Activated CD4-positive, alpha-beta T cell treated with anti-CD3 and anti-CD28 coated beads, Interleukin-10, Interleukin-2, amounts not matched to agents 100 ng/mL and 50 ng/mL, durations not matched to agents 16 hours and 8 hours (primary cell): ENCODE results near the gene SAP25.
"Not testable (repeated sequence)": the region's sequence is repeated elsewhere in the genome, so short reads cannot be mapped to it uniquely, and the experiment has no call there.

Experiments used
- DNase-seq: peaks from one replicate; pipeline ENCODE4 v3.0.0-alpha.2; 2020

SAP25 gene

DNA sequence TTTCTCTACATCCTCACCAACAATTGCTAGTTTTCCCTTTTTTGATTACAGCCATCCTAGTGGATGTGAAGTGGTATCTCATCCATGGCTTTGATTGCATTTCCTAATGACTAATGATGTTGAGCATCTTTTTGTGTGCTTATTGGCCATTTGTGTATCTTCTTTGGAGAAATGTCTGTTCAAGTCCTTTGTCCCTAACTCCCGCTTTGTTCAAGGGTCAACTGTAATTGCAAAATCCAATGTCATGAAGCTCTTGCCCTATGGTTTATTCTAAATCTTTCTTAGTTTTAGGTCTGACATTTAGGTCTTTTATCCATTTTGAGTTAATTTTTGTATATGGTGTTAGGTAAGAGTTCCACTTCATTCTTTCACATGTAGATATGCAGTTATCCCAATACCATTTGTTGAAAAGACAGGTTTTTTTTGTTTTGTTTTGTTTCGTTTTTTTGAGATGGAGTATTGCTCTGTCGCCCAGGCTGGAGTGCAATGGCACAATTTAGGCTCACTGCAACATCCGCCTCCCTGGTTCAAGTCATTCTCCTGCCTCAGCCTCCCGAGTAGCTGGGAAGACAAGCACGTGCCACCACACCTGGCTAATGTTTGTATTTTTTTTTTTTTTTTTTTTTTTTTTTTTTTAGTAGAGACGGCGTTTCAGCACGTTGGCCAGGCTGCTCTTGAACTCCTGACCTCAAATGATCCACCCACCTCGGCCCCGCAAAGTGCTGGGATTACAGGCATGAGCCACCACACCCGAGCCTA lies 45.4 kb downstream of the SAP25 start:
- DNase-seq = not testable (repeated sequence)

DNA sequence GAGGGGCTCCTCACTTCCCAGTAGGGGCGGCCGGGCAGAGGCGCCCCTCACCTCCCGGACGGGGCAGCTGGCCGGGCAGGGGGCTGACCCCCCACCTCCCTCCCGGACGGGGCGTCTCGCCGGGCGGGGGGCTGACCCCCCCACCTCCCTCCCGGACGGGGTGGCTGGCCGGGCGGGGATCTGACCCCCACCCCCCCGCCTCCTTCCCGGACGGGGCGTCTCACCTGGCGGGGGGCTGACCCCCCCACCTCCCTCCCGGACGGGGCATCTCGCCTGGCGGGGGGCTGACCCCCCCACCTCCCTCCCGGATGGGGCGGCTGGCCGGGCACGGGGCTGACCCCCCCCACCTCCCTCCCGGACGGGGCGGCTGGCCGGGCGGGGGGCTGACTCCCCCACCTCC lies 50.5 kb downstream of the SAP25 start:
- DNase-seq = not testable (repeated sequence)
